HFF-Myc (cell line): ENCODE results near the gene VPS13C.

Experiments
- DNase-seq: peaks from one replicate; pipeline ENCODE4 v3.0.0-alpha.2; 2011; ENCODE audit warnings: low read depth; ENCODE audit errors: extremely low read depth
- H3K4me3 ChIP-seq: replicated peaks from 2 replicates; pipeline ENCODE4 v1.5.1; 2011; ENCODE audit warnings: low read depth, mild to moderate bottlenecking, control low read depth, low read length
- TF ChIP-seq, protein P1 (sequence below): IDR thresholded peaks from 2 replicates; pipeline ENCODE4 v1.5.1; 2012; ENCODE audit warnings: mild to moderate bottlenecking, low read depth, low read length, control low read depth; ENCODE audit errors: missing control alignments

The VPS13C gene, protein sequence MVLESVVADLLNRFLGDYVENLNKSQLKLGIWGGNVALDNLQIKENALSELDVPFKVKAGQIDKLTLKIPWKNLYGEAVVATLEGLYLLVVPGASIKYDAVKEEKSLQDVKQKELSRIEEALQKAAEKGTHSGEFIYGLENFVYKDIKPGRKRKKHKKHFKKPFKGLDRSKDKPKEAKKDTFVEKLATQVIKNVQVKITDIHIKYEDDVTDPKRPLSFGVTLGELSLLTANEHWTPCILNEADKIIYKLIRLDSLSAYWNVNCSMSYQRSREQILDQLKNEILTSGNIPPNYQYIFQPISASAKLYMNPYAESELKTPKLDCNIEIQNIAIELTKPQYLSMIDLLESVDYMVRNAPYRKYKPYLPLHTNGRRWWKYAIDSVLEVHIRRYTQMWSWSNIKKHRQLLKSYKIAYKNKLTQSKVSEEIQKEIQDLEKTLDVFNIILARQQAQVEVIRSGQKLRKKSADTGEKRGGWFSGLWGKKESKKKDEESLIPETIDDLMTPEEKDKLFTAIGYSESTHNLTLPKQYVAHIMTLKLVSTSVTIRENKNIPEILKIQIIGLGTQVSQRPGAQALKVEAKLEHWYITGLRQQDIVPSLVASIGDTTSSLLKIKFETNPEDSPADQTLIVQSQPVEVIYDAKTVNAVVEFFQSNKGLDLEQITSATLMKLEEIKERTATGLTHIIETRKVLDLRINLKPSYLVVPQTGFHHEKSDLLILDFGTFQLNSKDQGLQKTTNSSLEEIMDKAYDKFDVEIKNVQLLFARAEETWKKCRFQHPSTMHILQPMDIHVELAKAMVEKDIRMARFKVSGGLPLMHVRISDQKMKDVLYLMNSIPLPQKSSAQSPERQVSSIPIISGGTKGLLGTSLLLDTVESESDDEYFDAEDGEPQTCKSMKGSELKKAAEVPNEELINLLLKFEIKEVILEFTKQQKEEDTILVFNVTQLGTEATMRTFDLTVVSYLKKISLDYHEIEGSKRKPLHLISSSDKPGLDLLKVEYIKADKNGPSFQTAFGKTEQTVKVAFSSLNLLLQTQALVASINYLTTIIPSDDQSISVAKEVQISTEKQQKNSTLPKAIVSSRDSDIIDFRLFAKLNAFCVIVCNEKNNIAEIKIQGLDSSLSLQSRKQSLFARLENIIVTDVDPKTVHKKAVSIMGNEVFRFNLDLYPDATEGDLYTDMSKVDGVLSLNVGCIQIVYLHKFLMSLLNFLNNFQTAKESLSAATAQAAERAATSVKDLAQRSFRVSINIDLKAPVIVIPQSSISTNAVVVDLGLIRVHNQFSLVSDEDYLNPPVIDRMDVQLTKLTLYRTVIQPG (N-terminal part only)

GRCh38 chr15:62060113-62060895 lies at the start of gene VPS13C:
TSS of gene VPS13C (minus strand) at chr15:62060447. CDS start at chr15:62060374, 73 bp downstream.
- TF ChIP-seq, protein P1, sequence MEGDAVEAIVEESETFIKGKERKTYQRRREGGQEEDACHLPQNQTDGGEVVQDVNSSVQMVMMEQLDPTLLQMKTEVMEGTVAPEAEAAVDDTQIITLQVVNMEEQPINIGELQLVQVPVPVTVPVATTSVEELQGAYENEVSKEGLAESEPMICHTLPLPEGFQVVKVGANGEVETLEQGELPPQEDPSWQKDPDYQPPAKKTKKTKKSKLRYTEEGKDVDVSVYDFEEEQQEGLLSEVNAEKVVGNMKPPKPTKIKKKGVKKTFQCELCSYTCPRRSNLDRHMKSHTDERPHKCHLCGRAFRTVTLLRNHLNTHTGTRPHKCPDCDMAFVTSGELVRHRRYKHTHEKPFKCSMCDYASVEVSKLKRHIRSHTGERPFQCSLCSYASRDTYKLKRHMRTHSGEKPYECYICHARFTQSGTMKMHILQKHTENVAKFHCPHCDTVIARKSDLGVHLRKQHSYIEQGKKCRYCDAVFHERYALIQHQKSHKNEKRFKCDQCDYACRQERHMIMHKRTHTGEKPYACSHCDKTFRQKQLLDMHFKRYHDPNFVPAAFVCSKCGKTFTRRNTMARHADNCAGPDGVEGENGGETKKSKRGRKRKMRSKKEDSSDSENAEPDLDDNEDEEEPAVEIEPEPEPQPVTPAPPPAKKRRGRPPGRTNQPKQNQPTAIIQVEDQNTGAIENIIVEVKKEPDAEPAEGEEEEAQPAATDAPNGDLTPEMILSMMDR: peak; percentile 62
- H3K4me3 ChIP-seq: peak within 1 kb of the TSS; percentile 88
- peak; percentile 70 for DNase-seq

DNA sequence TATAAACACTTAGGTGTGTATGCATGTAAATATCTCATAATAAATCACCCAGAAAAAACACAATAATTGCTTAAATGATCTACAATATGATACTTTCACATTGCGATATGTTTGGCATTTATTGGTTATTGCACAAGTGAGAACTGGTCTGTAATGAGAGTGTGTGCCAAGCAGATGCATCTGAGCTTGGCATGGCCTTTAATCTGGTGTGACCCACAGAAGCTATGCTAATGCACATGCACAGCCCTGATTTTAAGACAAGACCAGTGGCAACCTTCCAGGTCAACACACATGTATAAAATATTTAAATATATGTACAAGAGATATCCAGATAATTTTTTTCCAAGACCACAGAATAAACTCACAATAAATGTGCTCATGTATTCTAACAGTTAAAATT lies 49.2 kb upstream of the VPS13C start:
- TF ChIP-seq, protein P1: no peak
- no peak for DNase-seq

GRCh38 chr15:62108411-62108810 lies 48.2 kb upstream of the VPS13C start:
- H3K4me3 ChIP-seq: no peak overlapping the region
- TF ChIP-seq, protein P1: no peak
- DNase-seq: no peak

More for the DNA sequence above, 49.2 kb upstream of the VPS13C start:
- H3K4me3 ChIP-seq: no peak overlapping the region

GRCh38 chr15:62107571-62108121 lies 47.4 kb upstream of the VPS13C start:
- TF ChIP-seq, protein P1: no peak
- no peak for DNase-seq
- no peak overlapping the region for H3K4me3 ChIP-seq

DNA sequence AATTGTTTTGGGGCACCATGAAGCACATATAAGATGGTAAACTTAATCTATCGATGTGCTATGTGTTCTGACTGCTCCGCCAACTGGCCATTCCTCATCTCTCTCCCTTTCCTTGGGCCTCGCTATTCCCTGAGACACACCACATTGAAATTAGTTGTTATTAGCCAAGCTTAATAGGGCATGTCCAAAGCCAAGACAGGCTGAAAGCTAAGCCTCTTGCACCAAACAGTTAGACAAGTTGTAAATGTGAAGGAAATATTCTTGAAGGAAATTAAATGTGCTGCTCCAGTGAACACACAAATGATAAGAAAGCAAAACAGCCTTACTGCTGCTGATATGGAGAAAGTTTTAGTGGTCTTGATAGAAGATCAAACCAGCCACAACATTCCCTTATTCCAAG lies 45.8 kb upstream of the VPS13C start:
- no peak overlapping the region for H3K4me3 ChIP-seq
- TF ChIP-seq, protein P1: no peak
- DNase-seq: no peak

- H3K4me3 ChIP-seq: no peak overlapping the region
- TF ChIP-seq, protein P1: no peak
- DNase-seq: no peak
Observed at GRCh38 chr15:62105266-62105665, 45.0 kb upstream of the VPS13C start.
